ENCODE measurements around the gene ATP2B2. TPM values are rescaled to one million over a fixed set of nuclear protein-coding genes. Genes with fewer than 3 reads are reported as not detected.

ATP2B2 gene
- total RNA-seq, 4 donors from 2014 or later, result 0.42 to 2.0 (median 1.1) TPM

DNA sequence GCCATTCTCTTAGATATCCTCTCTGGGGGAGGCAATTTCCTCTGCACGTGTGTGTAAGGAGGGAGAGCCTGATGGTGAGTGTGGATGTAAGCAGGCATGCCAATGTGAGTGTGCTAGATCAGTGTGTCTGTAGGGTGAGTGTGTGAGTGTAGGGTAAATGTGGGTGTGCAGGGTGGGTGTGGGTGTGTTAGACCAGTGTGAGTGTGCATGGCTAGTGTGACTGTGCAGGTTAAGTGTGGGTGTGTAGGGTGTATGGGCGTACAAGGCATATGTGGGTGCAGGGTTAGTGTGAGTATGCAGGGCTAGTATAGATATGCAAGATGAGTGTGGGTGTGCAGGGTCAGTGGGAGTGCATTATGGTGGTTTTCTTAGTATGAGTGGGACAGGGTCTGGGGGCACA is 48.4 kb downstream of the ATP2B2 start:
- no peak overlapping the region for H3K4me3 ChIP-seq
- no peak overlapping the region for H3K27ac ChIP-seq
- 57 to 62% methylated on average over 2 of the region's 2 CpGs for WGBS, 2 donors
- H3K4me1 ChIP-seq, result no peaks in the 10 kb centered on the region
- no peaks in the 10 kb centered on the region for H3K27me3 ChIP-seq
- no peak for DNase-seq (ENCODE audit: low spot score in 2 of 2)
- no peaks in the 10 kb centered on the region for H3K36me3 ChIP-seq
- no peak for TF ChIP-seq EP300 (IDR thresholded peaks at IDR 0.05)
- TF ChIP-seq, protein P1, sequence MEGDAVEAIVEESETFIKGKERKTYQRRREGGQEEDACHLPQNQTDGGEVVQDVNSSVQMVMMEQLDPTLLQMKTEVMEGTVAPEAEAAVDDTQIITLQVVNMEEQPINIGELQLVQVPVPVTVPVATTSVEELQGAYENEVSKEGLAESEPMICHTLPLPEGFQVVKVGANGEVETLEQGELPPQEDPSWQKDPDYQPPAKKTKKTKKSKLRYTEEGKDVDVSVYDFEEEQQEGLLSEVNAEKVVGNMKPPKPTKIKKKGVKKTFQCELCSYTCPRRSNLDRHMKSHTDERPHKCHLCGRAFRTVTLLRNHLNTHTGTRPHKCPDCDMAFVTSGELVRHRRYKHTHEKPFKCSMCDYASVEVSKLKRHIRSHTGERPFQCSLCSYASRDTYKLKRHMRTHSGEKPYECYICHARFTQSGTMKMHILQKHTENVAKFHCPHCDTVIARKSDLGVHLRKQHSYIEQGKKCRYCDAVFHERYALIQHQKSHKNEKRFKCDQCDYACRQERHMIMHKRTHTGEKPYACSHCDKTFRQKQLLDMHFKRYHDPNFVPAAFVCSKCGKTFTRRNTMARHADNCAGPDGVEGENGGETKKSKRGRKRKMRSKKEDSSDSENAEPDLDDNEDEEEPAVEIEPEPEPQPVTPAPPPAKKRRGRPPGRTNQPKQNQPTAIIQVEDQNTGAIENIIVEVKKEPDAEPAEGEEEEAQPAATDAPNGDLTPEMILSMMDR (IDR thresholded peaks at IDR 0.05), result no peak
- no peak for TF ChIP-seq POLR2A (IDR thresholded peaks at IDR 0.05)
- H3K9me3 ChIP-seq, result no peaks in the 10 kb centered on the region

DNA sequence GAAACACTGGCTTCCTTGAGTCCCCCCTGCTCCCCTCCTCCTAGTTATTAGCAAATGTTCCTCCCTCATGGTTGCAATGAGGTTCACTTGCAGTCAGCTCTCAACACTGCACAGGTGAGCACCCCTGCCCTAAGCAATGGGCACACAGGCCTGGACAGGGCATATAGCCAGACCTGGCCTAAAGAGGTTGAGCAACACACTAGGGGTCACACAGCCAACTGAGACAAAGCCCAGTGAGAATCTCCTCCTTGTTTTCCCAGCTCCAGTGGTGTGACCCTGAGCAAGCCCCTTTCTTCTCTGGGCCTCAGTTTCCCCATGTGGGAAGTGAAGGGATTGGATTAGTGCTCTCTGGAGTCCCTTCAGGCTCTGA is 49.9 kb downstream of the ATP2B2 start:
- H3K36me3 ChIP-seq, result no peaks in the 10 kb centered on the region
- H3K27me3 ChIP-seq, result no peaks in the 10 kb centered on the region
- TF ChIP-seq POLR2A (IDR thresholded peaks at IDR 0.05) (no peak), EP300 (IDR thresholded peaks at IDR 0.05) (no peak)
- TF ChIP-seq, protein P1 (IDR thresholded peaks at IDR 0.05), result no peak

DNA sequence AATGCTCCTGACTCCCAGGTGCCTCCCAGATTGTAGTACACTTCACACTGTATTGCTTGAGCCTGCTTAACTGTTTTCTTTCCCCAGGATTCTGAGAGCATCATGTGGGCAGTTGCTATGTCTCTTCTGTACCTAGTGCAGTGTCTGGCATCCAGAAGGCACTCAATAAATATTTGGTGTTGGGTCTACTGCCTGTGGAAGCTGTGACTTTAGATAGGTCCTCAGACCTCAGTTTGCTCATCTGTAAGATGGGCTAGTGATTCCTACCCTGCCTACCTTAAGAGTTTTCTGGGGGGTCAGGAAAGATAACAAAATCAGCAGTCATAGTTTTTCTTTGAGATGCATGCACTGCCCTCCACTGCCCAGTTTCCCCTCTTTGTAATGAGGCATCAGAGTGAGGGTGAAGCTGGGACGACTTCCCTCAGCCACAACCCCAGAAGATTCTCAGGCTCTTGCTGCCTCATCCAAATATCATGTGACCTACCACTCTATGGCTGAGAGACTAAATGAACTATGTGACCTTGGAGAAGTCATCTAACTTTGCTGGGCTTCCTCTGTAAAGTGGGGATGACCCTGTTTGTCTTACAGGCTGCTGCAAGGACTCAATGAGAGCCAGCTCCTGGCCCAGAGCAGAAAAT is 50.4 kb downstream of the ATP2B2 start:
- no peaks in the 10 kb centered on the region for H3K36me3 ChIP-seq
- H3K4me1 ChIP-seq, result no peaks in the 10 kb centered on the region
- DNase-seq (ENCODE audit: low spot score in 2 of 2), result no peak
- H3K27me3 ChIP-seq, result no peaks in the 10 kb centered on the region
- no peaks in the 10 kb centered on the region for H3K9me3 ChIP-seq
- H3K27ac ChIP-seq, result no peak overlapping the region
- WGBS, 2 donors, result 0% methylated on average over 1 of the region's 1 CpG
- no peak overlapping the region for H3K4me3 ChIP-seq
- TF ChIP-seq, protein P1 (IDR thresholded peaks at IDR 0.05), result no peak
- no peak for TF ChIP-seq POLR2A (IDR thresholded peaks at IDR 0.05)
- TF ChIP-seq EP300 (IDR thresholded peaks at IDR 0.05), result no peak

More for the DNA sequence above, 49.9 kb downstream of the ATP2B2 start:
- Histone ChIP-seq H3K4me1 (no peaks in the 10 kb centered on the region), H3K27ac (no peak overlapping the region), H3K9me3 (no peaks in the 10 kb centered on the region), H3K4me3 (no peak overlapping the region)
- no peak for DNase-seq (ENCODE audit: low spot score in 2 of 2)

DNA sequence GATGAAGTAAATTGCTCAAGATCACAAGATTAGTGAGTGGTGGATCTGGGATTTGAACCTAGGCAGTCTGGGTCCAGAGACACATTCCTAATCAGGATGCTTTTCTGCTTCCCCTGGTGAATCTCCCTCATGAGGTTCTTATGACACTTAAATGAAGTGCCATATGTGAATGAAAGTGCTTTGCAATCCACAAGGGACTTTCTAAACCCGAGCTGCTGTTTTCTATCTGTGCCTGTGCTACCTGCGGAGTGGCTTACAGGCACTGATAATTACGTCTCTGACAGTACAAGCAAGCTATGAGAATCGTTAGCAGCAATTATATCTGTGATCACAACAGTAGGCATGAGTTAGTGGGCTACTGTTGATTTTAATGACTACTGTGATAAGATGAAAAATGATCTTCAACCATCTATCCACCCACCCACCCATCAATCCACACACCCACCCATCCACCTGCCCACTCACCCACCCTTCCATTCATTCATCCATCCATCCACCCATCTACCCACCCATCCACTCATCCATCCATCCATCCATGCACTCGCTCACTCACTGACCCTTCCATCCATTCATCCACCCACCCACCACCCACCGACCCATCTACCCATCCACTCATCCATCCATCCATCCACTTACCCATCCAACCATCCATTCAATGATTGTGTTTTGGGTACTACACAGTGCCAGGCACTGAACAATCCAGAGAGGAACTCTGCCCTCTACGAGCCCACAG is 51.8 kb downstream of the ATP2B2 start:
- no peak for TF ChIP-seq POLR2A (IDR thresholded peaks at IDR 0.05)
- TF ChIP-seq, protein P1 (IDR thresholded peaks at IDR 0.05), result no peak
- no peak for TF ChIP-seq EP300 (IDR thresholded peaks at IDR 0.05)
- Histone ChIP-seq H3K4me1 (no peaks in the 10 kb centered on the region), H3K9me3 (no peaks in the 10 kb centered on the region), H3K27me3 (no peaks in the 10 kb centered on the region), H3K36me3 (no peaks in the 10 kb centered on the region), H3K4me3 (no peak overlapping the region), H3K27ac (no peak overlapping the region)
- no peak for DNase-seq (ENCODE audit: low spot score in 2 of 2)
- 61 to 66% methylated on average over 7 of the region's 7 CpGs for WGBS, 2 donors

All from tibial nerve (tissue), 4 donors.